Epithelial cell of proximal tubule (primary cell): ENCODE data around the gene HSPA5. TPM values are rescaled to one million over a fixed set of nuclear protein-coding genes. Genes with fewer than 3 reads are reported as not detected.
A peak's percentile ranks its signal among the peaks of the same experiment; 100 is the strongest.
"Not testable (repeated sequence)": the region's sequence is repeated elsewhere in the genome, so short reads cannot be mapped to it uniquely, and the experiment has no call there.

ENCODE experiments used
- DNase-seq: peaks from one replicate; pipeline ENCODE4 v3.0.0-alpha.2; 2011; ENCODE audit warnings: low read depth
- H3K4me3 ChIP-seq: 2 replicates; pipeline ENCODE4 v1.5.1; 2011; ENCODE audit warnings: low read depth, mild to moderate bottlenecking, low read length
- CTCF ChIP-seq: conservative IDR thresholded peaks from 2 replicates; pipeline ENCODE4 v1.5.1; 2012; ENCODE audit warnings: low read depth, mild to moderate bottlenecking, low read length
- total RNA-seq: library from RNA; depleted of rRNA; stranded (reverse); fragments of >200 nt; gene quantifications from 2 replicates; pipeline ENCODE4 v1.2.3, GENCODE V29; 2015

The HSPA5 gene
- total RNA-seq, 1 donor from 2014 or later, result 210 TPM

DNA sequence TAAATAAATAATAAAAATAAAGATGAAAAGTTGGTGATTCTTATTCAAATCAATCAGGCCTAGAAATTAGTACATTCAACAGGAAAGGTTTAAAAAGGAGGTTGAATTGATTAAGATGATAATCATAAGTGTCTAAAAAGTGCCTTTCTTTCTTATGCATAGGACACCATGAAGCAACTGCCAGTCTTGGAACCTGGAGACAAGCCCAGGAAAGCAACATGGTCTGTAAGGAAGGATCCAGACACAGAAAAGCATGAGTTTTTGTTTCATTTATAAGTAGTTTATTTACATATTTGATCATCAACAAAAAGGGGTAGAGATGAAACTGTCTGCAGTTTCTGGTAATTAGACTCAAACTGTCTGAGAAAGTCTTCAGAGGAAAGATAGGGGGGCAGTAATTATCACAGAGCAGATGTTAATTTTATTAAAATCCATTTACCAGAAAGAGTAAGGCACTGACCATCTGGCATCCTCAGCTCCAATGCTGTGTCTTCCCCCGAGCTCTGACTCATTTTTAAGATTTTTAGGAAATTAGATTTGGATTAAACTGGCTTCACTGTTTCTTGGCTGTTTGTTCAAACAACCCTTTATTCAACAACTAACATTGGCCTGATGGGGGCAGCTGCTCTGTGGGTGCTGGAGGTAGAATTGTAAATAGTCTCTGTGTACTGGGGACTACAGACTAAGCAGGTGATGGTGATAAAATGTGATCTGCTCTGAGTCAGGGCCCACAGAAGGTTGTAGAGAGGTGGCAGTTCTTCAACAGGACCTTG is 38.1 kb downstream of the HSPA5 start:
- DNase-seq, result no peak
- no peak for TF ChIP-seq CTCF
- H3K4me3 ChIP-seq, result no peak overlapping the region

GRCh38 chr9:125200216-125201047 is 40.7 kb downstream of the HSPA5 start, which contains the start of gene RABEPK:
Gene RABEPK (plus strand): TSS chr9:125200542. CDS start chr9:125203014, 2,472 bp downstream.
- no peak for TF ChIP-seq CTCF
- H3K4me3 ChIP-seq, result peak within 1 kb of the TSS; percentile 93
- DNase-seq, result peak; percentile 31

DNA sequence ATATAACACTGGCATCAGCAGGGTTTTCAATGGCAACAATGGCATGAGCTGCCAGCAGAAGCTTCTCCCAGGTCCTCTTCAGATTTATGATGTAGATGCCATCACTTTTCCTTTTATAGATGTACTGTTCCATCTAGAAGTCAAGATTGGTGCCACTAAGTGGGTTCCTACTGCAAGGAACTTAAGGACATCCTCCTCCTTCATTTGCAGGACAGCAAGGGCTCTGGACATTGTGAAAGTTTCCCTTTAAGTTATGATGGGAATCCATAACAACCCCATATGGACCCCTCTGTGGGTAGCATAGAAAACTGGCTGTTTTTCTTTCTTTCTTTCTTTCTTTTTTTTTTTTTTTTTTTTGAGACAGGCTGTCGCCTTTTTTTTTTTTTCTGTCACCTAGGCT is 45.6 kb downstream of the HSPA5 start:
- not testable (repeated sequence) for DNase-seq, H3K4me3 ChIP-seq

- not testable (repeated sequence) for H3K4me3 ChIP-seq, DNase-seq
These were observed 46.7 kb downstream of the HSPA5 start for GRCh38 chr9:125194466-125194865.

- peak overlapping the region; percentile 88 for H3K4me3 ChIP-seq
- no peak for TF ChIP-seq CTCF
- DNase-seq, result no peak
These were observed 50.8 kb downstream of the HSPA5 start for GRCh38 chr9:125190361-125190801.

DNA sequence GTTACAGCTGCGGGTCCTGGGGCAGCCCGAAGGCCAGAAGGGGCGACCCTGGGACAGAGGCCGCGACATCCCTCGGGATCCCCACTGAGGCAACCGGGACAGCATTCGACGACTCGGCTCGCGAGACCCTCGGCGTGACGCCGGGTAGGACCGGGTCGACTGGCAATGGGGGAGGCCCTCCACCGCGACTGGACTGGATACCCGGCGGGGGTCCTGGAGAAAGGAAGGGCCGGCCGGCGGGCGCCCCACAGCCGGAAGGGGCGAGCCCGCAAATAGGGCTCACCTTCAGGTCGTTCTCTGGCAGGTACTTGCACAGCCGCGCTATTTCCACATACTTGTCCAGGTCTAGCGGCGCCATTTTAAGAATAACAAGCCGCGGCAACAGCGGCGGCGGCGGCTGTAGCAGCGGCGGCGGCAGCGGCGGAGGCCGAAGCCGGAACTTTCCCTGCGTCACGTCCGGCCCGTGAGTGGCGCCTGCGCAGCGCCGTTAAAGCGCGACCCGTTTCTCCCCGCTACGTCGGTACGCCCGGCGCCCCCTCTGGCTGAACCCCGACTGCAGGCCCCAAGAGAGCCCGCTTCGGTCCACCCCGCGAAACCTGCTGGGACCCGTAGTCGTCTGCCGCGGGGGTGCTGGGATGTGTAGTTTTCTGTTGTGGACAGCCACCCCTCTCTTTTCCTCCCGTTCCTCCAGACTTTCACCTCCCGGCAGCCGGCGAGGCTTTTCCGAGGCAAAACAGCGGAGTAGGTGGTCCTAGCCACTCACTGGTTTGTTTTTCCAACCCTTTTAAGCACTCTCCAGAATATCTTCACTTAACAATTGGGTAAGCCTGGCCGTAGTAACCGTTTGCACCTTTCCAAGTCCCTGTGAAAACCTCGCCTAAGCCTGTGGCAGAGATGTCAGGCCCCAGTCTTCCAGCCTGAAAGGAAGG is 51.5 kb downstream of the HSPA5 start, which contains the start of gene PPP6C:
TSS of gene PPP6C (minus strand) at position 443 of the 929 bp plus-strand sequence. CDS start at position 358, 85 bp downstream.
- peak; percentile 58 for TF ChIP-seq CTCF
- H3K4me3 ChIP-seq, result peak within 1 kb of the TSS; percentile 88
- peak; percentile 56 for DNase-seq

- peak overlapping the region; percentile 88 for H3K4me3 ChIP-seq
- DNase-seq, result no peak
- TF ChIP-seq CTCF, result no peak
These were observed 52.2 kb downstream of the HSPA5 start for GRCh38 chr9:125189011-125189360.

Other genes starting within 250 kb of the HSPA5 start
- 2.1 and 4.3 TPM in 2 replicates for gene SCAI, start 97.8 kb downstream of the HSPA5 start, total RNA-seq
- gene PPP6C, start 51.5 kb downstream of the HSPA5 start, total RNA-seq, result 28.3 and 29.7 TPM in 2 replicates
- gene RABEPK, start 40.8 kb downstream of the HSPA5 start, total RNA-seq, result 20.3 and 37.9 TPM in 2 replicates
- gene GAPVD1, start 20.5 kb upstream of the HSPA5 start, total RNA-seq, result 18.2 and 20.8 TPM in 2 replicates